Gastroesophageal sphincter (tissue), 3 donors: ENCODE data around the gene ADO.

Experiments used
- EP300 ChIP-seq: sonication (generic); formaldehyde crosslinking; IDR thresholded peaks from one replicate; pipeline ENCODE4 v1.6.1; 2017; ENCODE audit warnings: antibody characterized with exemption, mild to moderate bottlenecking
- POLR2A ChIP-seq, 2 donors: fragments of 450-650 bp; IDR thresholded peaks; one replicate each; pipeline ENCODE4 v1.6.1; 2017; ENCODE audit warnings: antibody characterized with exemption in 2 of 2, mild to moderate bottlenecking in 2 of 2, moderate library complexity in 1 of 2
- POLR2AphosphoS5 ChIP-seq: sonication (generic); formaldehyde crosslinking; IDR thresholded peaks from one replicate; pipeline ENCODE4 v1.6.1; 2017; ENCODE audit warnings: antibody characterized with exemption
- TF ChIP-seq, protein P1 (sequence below), 4 experiments: fragments of 200-600 bp in 2 of 4; fragments of 450-650 bp in 2 of 4; sonication (generic) in 1 of 4; IDR thresholded peaks; one replicate each; pipeline ENCODE4 v1.5.1; 2017 to 2019; ENCODE audit warnings: antibody characterized with exemption in 4 of 4, mild to moderate bottlenecking in 2 of 4, moderate library complexity in 2 of 4

DNA sequence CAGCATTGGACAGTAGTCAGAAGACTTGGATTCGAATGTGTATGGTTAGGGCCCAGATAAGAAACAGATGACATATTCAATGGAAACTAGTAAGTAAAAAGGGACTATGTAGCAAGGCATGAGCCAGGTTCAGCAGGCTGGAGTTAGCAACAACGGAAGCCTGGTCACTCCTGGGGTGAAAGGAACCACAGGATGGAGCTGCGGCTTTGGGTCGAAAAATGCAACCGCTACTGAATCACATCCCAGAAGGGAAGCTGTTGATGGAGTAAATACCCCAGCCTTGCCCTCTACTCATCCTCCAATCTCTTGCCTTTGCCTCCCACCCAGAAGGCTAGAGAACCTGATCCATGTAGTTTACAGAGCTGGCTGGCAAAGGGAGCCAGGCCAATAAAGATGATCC, 49.2 kb downstream of the ADO start:
- TF ChIP-seq POLR2AphosphoS5 (no peak), POLR2A (IDR thresholded peaks at IDR 0.05) (no peak), EP300 (no peak)
- TF ChIP-seq, protein P1, sequence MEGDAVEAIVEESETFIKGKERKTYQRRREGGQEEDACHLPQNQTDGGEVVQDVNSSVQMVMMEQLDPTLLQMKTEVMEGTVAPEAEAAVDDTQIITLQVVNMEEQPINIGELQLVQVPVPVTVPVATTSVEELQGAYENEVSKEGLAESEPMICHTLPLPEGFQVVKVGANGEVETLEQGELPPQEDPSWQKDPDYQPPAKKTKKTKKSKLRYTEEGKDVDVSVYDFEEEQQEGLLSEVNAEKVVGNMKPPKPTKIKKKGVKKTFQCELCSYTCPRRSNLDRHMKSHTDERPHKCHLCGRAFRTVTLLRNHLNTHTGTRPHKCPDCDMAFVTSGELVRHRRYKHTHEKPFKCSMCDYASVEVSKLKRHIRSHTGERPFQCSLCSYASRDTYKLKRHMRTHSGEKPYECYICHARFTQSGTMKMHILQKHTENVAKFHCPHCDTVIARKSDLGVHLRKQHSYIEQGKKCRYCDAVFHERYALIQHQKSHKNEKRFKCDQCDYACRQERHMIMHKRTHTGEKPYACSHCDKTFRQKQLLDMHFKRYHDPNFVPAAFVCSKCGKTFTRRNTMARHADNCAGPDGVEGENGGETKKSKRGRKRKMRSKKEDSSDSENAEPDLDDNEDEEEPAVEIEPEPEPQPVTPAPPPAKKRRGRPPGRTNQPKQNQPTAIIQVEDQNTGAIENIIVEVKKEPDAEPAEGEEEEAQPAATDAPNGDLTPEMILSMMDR (IDR thresholded peaks at IDR 0.05), result no peak
